DOHH2 (cell line): ENCODE data around the gene TARBP1.

Experiments
- H3F3A ChIP-seq: fragments of 200-600 bp; sonication (generic), shearing (Covaris generic); 2 replicates; pipeline ENCODE4 v1.6.0; 2016; ENCODE audit warnings: antibody characterized with exemption, mild to moderate bottlenecking; ENCODE audit not compliant: control insufficient read depth, insufficient read depth
- H3K27ac ChIP-seq: fragments of 200-600 bp; sonication (generic); 2 replicates; pipeline ENCODE4 v1.5.1; 2014; ENCODE audit warnings: low read depth, mild to moderate bottlenecking, low read length, moderate library complexity
- H3K27me3 ChIP-seq: fragments of 200-600 bp; sonication (generic); 2 replicates; pipeline ENCODE4 v1.6.1; 2014; ENCODE audit warnings: mild to moderate bottlenecking, low read length, mixed read lengths; ENCODE audit not compliant: control insufficient read depth
- H3K36me3 ChIP-seq: fragments of 200-600 bp; sonication (generic); 2 replicates; pipeline ENCODE4 v1.6.1; 2014; ENCODE audit warnings: mild to moderate bottlenecking, low read length, moderate library complexity, mixed read lengths; ENCODE audit not compliant: control insufficient read depth
- H3K4me1 ChIP-seq: fragments of 200-600 bp; sonication (generic); 2 replicates; pipeline ENCODE4 v1.6.1; 2014; ENCODE audit warnings: mild to moderate bottlenecking, low read length, mixed read lengths; ENCODE audit not compliant: control insufficient read depth
- H3K4me2 ChIP-seq: fragments of 200-600 bp; sonication (generic); 2 replicates; pipeline ENCODE4 v1.6.0; 2014; ENCODE audit warnings: mild to moderate bottlenecking, low read length, moderate library complexity
- H3K4me3 ChIP-seq: fragments of 200-600 bp; sonication (generic); 2 replicates; pipeline ENCODE4 v1.5.1; 2014; ENCODE audit warnings: mild to moderate bottlenecking, low read length, mixed read lengths
- H3K79me2 ChIP-seq: fragments of 200-600 bp; sonication (generic); 2 replicates; pipeline ENCODE4 v1.6.1; 2014; ENCODE audit warnings: mild to moderate bottlenecking, low read length, mixed read lengths; ENCODE audit not compliant: control insufficient read depth
- H3K9me2 ChIP-seq: fragments of 200-600 bp; sonication (generic); replicated peaks from 2 replicates; pipeline ENCODE4 v1.6.1; 2014; ENCODE audit warnings: mild to moderate bottlenecking, low read length, mixed read lengths; ENCODE audit not compliant: control insufficient read depth
- H3K9me3 ChIP-seq: fragments of 200-600 bp; sonication (generic); 2 replicates; pipeline ENCODE4 v1.6.1; 2014; ENCODE audit warnings: antibody characterized with exemption, low read length, mixed read lengths; ENCODE audit not compliant: control insufficient read depth, insufficient read depth
- H4K20me1 ChIP-seq: fragments of 200-600 bp; sonication (generic); 2 replicates; pipeline ENCODE4 v1.6.0; 2014; ENCODE audit warnings: low read depth, mild to moderate bottlenecking, antibody characterized with exemption, low read length, moderate library complexity; ENCODE audit not compliant: control insufficient read depth, insufficient read depth
- EZH2phosphoT487 ChIP-seq: fragments of 200-600 bp; sonication (generic); IDR thresholded peaks from 2 replicates; pipeline ENCODE4 v1.6.1; 2017; ENCODE audit warnings: borderline replicate concordance, mild to moderate bottlenecking, antibody characterized with exemption, low read length, moderate library complexity, mixed read lengths
- TF ChIP-seq, protein P1 (sequence below): fragments of 200-600 bp; sonication (generic); IDR thresholded peaks from one replicate; pipeline ENCODE4 v1.5.1; 2014; ENCODE audit warnings: antibody characterized with exemption, mild to moderate bottlenecking, low read depth, low read length; ENCODE audit not compliant: poor library complexity, severe bottlenecking

TARBP1 gene

DNA sequence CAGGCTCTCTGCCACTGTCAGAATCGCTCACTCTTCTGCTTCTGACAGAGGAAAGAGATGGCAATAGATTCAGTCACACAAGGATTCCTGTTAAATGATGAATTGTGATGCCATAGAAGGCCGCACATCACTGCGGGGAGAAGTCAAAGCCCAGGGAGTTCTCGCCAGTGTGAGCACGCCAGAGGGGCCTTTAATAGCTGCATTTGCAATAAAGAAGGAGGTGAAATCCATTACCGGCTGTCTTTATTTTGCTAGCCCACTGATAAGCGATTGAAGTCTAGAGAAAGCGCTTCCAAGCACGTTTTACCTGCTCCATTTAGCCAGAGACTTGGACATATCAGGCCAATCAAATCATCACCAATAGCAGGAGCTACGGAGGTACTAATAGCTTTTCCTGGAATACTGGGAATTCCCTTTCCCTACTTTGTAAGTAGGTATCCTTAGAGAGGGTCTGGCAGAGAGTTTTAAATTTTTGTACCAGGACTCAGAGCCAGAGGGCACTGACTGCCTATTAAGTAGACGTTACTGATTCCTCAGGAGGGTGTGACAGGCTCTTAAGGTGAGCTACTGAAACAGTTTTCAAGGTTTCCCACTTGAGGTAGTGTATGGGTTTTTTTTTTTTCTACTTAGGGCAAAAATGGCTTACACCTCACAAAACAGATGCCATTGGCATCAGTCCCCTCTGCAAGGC lies 10.2 kb upstream of the TARBP1 start:
- Histone ChIP-seq H3F3A (no peaks in the 10 kb centered on the region), H3K9me2 (no peaks in the 10 kb centered on the region), H3K27me3 (0 out of 2 replicates have a peak, but pooled peaks cover 4% of the 10 kb centered on the region), H3K4me1 (peaks cover 28% of the 10 kb centered on the region), H3K27ac (no peak overlapping the region), H3K4me3 (peak overlapping the region; percentile 40), H3K79me2 (no peaks in the 10 kb centered on the region), H4K20me1 (no peaks in the 10 kb centered on the region; the same call in 1 of the 2 replicates), H3K9me3 (no peaks in the 10 kb centered on the region), H3K4me2 (peak overlapping the region; percentile 55), H3K36me3 (no peaks in the 10 kb centered on the region)
- no peak for TF ChIP-seq EZH2phosphoT487
- TF ChIP-seq, protein P1, sequence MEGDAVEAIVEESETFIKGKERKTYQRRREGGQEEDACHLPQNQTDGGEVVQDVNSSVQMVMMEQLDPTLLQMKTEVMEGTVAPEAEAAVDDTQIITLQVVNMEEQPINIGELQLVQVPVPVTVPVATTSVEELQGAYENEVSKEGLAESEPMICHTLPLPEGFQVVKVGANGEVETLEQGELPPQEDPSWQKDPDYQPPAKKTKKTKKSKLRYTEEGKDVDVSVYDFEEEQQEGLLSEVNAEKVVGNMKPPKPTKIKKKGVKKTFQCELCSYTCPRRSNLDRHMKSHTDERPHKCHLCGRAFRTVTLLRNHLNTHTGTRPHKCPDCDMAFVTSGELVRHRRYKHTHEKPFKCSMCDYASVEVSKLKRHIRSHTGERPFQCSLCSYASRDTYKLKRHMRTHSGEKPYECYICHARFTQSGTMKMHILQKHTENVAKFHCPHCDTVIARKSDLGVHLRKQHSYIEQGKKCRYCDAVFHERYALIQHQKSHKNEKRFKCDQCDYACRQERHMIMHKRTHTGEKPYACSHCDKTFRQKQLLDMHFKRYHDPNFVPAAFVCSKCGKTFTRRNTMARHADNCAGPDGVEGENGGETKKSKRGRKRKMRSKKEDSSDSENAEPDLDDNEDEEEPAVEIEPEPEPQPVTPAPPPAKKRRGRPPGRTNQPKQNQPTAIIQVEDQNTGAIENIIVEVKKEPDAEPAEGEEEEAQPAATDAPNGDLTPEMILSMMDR, result no peak

DNA sequence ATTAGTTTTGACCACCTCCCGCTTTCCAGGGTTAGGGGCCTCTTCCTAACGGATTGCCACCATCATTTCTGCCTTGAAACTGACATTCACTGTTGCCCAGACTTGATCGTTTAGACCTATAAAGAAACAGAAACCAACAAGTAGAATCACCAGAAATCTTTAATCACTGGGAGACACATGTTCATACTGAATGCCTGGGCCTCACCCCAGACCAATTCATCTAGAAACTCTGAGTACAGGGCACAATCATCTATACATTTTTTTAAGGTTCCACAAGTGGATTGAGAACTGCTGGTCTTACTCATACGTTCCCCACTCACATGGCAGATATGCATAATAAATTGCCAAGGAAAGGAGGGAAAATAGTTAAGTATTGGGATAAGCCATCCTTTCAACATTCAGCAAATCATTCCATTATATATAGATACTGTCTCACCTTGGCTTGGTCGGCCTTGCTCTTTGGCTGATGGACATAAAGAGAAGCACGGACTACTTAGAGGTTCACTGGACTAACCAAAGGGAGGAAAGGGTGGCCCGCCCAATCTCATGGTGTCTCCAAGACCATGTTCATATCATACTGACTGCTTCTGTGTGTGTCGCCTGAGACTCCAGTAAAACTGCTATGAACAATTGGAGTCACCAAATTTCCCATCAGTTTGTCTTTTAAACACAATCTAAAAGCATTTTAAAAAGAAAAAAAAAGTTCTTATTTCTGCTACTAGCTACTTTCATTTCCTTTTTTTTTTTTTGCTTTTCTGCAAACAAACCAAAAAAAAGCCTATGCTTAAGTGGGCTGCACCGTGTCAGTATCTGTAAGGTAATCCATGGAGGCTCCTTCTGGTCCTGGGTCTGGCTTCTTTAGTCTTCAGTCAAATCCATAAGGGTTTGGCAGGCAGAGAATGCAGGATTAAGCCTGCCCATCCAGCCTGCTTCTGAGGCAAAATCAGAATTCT lies 9.4 kb upstream of the TARBP1 start:
- Histone ChIP-seq H4K20me1 (no peaks in the 10 kb centered on the region; the same call in 1 of the 2 replicates), H3K79me2 (no peaks in the 10 kb centered on the region), H3K27ac (no peak overlapping the region), H3K36me3 (no peaks in the 10 kb centered on the region), H3K9me3 (no peaks in the 10 kb centered on the region), H3K4me3 (peak overlapping the region; percentile 40), H3K4me2 (peak overlapping the region; percentile 55), H3K27me3 (0 out of 2 replicates have a peak, but pooled peaks cover 4% of the 10 kb centered on the region), H3F3A (no peaks in the 10 kb centered on the region), H3K9me2 (no peaks in the 10 kb centered on the region), H3K4me1 (peaks cover 28% of the 10 kb centered on the region)
- no peak for TF ChIP-seq EZH2phosphoT487
- TF ChIP-seq, protein P1, result no peak

DNA sequence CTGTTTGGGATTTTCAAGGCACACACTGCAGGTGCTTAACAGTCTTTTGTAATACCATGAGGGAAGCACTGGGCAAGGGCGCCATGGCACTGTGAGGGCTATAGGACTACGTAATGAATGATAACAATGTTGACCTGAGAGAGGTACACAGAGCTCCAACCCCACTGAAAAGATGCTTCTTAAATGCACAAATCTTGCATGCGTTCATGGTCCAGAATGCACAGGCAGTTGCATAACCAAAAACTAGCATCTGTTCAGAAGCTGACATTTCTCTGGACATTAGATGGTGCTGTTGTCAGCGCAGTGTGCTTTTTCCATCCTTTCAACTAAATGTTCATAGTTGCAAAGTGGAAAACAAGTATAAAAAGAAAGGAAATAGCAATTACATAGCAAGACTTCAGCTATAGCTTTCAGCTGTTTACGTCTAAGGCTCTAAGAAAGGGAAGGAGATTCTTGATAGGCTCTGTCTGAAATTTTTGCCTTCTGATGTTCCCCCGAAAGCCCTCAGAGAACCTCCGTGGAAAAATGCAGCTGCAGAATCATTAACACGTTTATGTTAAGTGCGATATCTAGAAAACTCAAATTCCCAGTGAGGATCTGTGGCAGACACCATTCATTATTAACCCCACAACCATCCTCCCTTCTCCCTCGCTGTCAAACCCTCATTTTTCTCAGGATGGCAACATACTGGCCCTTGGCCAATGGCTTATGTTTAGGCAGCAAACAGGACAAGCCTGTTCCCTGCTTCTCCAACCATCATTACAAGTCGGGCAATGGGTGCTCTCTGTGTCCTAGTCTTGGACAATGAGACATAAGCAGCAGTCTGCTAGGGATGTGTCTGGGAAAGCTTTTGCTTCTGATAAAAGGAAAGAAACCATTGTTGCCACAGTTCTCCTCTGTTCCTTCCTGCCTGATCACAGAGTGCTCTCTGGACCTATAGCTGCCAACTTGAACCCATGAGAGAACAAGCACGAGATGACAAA lies 8.2 kb upstream of the TARBP1 start:
- H3K79me2 ChIP-seq, result no peaks in the 10 kb centered on the region
- TF ChIP-seq EZH2phosphoT487, result no peak
- TF ChIP-seq, protein P1, result peak; percentile 68
- no peaks in the 10 kb centered on the region; the same call in 1 of the 2 replicates for H4K20me1 ChIP-seq
- no peaks in the 10 kb centered on the region for H3K9me2 ChIP-seq
- no peaks in the 10 kb centered on the region for H3F3A ChIP-seq
- H3K4me2 ChIP-seq, result no peak overlapping the region
- H3K27me3 ChIP-seq, result peaks cover 8% of the 10 kb centered on the region; the same call in 1 of the 2 replicates
- H3K4me3 ChIP-seq, result no peak overlapping the region
- no peaks in the 10 kb centered on the region for H3K9me3 ChIP-seq
- H3K36me3 ChIP-seq, result no peaks in the 10 kb centered on the region
- peaks cover 28% of the 10 kb centered on the region for H3K4me1 ChIP-seq
- H3K27ac ChIP-seq, result no peak overlapping the region
